NCI-H2171 treated with DMSO at 0.1 percent for 48 hours (cell line): ENCODE measurements around the gene SPOUT1.

Source experiments
- DNase-seq: peaks from one replicate; lab custom pipeline; 2025; lab: John Stamatoyannopoulos, UW

Gene SPOUT1

DNA sequence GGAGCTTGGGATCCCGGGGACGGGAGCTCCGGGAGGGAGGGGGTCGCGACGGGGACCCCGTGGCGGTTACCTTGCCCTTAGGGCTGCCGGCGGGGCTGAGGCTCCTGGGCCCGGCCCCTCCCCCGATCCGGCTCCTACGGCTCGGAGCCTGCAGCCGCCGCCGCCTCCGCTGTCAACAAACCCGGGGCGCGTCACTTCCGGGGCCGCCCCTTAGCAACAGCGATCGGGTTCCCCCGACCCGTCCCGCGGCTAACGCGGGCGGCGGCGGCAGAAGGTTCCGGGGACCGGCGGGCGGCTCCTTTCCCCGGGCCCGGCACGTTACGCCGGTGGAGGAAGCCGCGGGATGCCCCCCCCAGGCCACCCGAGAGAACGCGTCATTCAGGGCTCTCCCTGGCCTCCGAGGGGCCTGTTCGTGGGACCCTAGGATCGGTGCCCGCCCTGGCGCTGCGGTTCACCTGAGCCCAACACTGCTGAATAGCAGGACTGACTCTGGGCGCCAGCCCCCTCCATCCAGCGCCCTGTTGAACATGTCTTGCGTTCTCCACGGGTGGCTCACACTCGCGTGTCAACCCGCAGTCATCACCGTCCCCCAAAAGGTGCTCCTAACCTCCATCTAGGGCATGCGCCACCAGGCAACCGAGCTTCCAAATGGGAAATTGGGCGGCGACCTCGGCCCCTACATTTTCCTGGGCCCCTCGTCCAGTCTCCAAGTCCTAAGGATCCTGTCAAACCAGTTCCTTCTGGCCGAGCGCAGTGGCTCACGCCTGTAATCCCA is 57.7 kb downstream of the SPOUT1 start, which contains the start of gene ZER1:
TSS of gene ZER1 (minus strand) at position 183 of the 775 bp plus-strand sequence. CDS start 16,362 bp downstream, outside the sequence.
- DNase-seq: peak; percentile 93

DNA sequence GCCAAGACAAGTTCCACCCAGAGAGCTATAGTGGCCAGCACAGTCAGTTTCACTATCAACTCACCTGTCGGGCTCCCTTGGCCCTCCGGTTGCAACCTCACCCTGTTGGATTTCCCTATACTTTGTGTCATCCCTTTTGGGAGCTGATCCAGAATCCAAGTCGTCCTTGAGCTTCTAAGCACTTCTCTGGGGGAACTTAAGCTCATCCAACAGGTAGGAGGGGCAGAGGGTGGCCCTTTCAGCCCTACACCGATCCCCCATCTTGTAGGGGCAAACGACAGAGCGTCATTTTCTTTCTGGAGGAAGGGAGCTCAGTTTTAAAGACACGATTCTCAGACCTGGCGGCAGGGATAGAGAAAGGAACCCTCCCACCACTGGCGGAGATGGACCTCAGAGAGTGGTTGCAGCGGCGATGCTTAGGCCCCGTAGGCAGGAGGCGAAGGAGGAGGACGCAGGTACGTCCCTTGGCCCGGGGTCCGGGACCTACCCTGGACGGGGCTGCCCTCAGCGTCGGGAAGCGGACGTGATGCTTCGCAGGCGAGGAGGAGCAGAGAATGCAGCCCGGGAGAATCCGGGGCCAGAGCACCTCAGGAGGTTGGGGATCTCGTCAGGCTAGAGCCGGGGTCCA is 58.4 kb downstream of the SPOUT1 start:
- no peak for DNase-seq

GRCh38 chr9:128770286-128771030 is 59.1 kb downstream of the SPOUT1 start:
- DNase-seq: no peak
